ENCODE measurements around the gene PHF2. TPM values are rescaled to one million over a fixed set of nuclear protein-coding genes. Genes with fewer than 3 reads are reported as not detected.

Gene PHF2
- total RNA-seq (2021) (24.5 and 26.3 TPM in 2 replicates), Bru-seq, nascent RNA (percentile 65 among the genes with signal in this experiment), BruChase-seq, experiment 1, labeled RNA remaining after a 2-hour chase (percentile 69 among the genes with signal in this experiment), BruChase-seq, experiment 2, labeled RNA remaining after a 6-hour chase (percentile 74 among the genes with signal in this experiment)
- long read RNA-seq, partial matches to known transcripts, result 8 of 9 reads
- long read RNA-seq, other reads (novel, unspliced or antisense), result 1 of 9 reads

- ChIA-PET CTCF (no interaction called here), POLR2A (ENCODE audit: unreplicated experiment) (interaction anchor here (0.6 kb wide), 1 partner anchor 100 kb away, joined by 3 read pairs; no protein-coding TSS in a partner anchor)
- DNase-seq, result peak in 1 of 2 experiments; percentile 20
- H3K4me1 ChIP-seq (replicated peaks; ENCODE audit: insufficient read depth), result peaks cover 14% of the 10 kb centered on the region
- H3F3A ChIP-seq (ENCODE audit: insufficient read depth, low read depth), result no peaks in the 10 kb centered on the region; the same call in 1 of the 2 replicates
- peak within 1 kb of the TSS; percentile 94 for H3K4me2 ChIP-seq
- no peaks in the 10 kb centered on the region for H3K9me2 ChIP-seq (ENCODE audit: insufficient read depth)
- peaks cover 5% of the 10 kb centered on the region; the same call in 1 of the 2 replicates for H4K20me1 ChIP-seq (ENCODE audit: insufficient read depth)
- H3K4me3 ChIP-seq, result peak within 1 kb of the TSS; percentile 87
- H3K27ac ChIP-seq, result peak within 1 kb of the TSS; percentile 6; the same call in 1 of the 2 replicates
- H3K27me3 ChIP-seq (ENCODE audit: insufficient read depth, low read depth), result no peaks in the 10 kb centered on the region
- no TSS peak for BruUV-seq (replicated peaks)
- H2AFZ ChIP-seq, result peak within 1 kb of the TSS; percentile 95
- no peak for TF ChIP-seq EZH2 (IDR thresholded peaks at IDR 0.05; ENCODE audit: low read depth)
- no peak for TF ChIP-seq CTCF (conservative IDR thresholded peaks at IDR 0.05)
- H3K36me3 ChIP-seq (ENCODE audit: low read depth), result no peaks in the 10 kb centered on the region
- no peaks in the 10 kb centered on the region for H3K9me3 ChIP-seq (ENCODE audit: insufficient read depth, low read depth)
- intact Hi-C loops (cut with micrococcal nuclease; ENCODE audit: unreplicated experiment), result loop anchor here (5.0 kb wide), 3 partner anchors 106 to 1424 kb away; partner anchors contain the start of gene NINJ1
- H3K79me2 ChIP-seq (ENCODE audit: low read depth), result peaks cover 48% of the 10 kb centered on the region
These were observed at the start of gene PHF2 for GRCh38 chr9:93576258-93577077. TSS of gene PHF2 (plus strand) at chr9:93576584. CDS start at chr9:93576774, 190 bp downstream.

- no peaks in the 10 kb centered on the region for H3K27me3 ChIP-seq (ENCODE audit: insufficient read depth, low read depth)
- no peak overlapping the region for H3K4me3 ChIP-seq
- H3F3A ChIP-seq (ENCODE audit: insufficient read depth, low read depth), result no peaks in the 10 kb centered on the region; the same call in 1 of the 2 replicates
- H3K36me3 ChIP-seq (ENCODE audit: low read depth), result 0 out of 2 replicates have a peak, but pooled peaks cover 19% of the 10 kb centered on the region
- ChIA-PET CTCF (no interaction called here), POLR2A (ENCODE audit: unreplicated experiment) (interaction anchor here (0.5 kb wide), 1 partner anchor 11 kb away, joined by 3 read pairs; no protein-coding TSS in a partner anchor)
- no peaks in the 10 kb centered on the region for H3K9me3 ChIP-seq (ENCODE audit: insufficient read depth, low read depth)
- no TSS peak for BruUV-seq (replicated peaks)
- H3K79me2 ChIP-seq (ENCODE audit: low read depth), result no peaks in the 10 kb centered on the region
- TF ChIP-seq CTCF (conservative IDR thresholded peaks at IDR 0.05) (no peak), EZH2 (IDR thresholded peaks at IDR 0.05; ENCODE audit: low read depth) (no peak)
- H3K27ac ChIP-seq, result no peak overlapping the region
- no peak overlapping the region for H2AFZ ChIP-seq
- H3K4me2 ChIP-seq, result no peak overlapping the region
- no peak for DNase-seq
- no peaks in the 10 kb centered on the region for H3K9me2 ChIP-seq (ENCODE audit: insufficient read depth)
- H4K20me1 ChIP-seq (ENCODE audit: insufficient read depth), result peaks cover 9% of the 10 kb centered on the region; the same call in 1 of the 2 replicates
- H3K4me1 ChIP-seq (replicated peaks; ENCODE audit: insufficient read depth), result no peaks in the 10 kb centered on the region
- intact Hi-C loops (cut with micrococcal nuclease; ENCODE audit: unreplicated experiment), result no loop called here
These were observed 45.0 kb upstream of the PHF2 start for GRCh38 chr9:93531374-93531773.

- no peaks in the 10 kb centered on the region for H3K79me2 ChIP-seq (ENCODE audit: low read depth)
- no peaks in the 10 kb centered on the region; the same call in 1 of the 2 replicates for H3F3A ChIP-seq (ENCODE audit: insufficient read depth, low read depth)
- no peaks in the 10 kb centered on the region for H3K9me3 ChIP-seq (ENCODE audit: insufficient read depth, low read depth)
- H3K27ac ChIP-seq, result no peak overlapping the region
- no peaks in the 10 kb centered on the region for H3K9me2 ChIP-seq (ENCODE audit: insufficient read depth)
- no TSS peak for BruUV-seq (replicated peaks)
- H3K4me1 ChIP-seq (replicated peaks; ENCODE audit: insufficient read depth), result no peaks in the 10 kb centered on the region
- CTCF ChIA-PET, result no interaction called here
- no peak overlapping the region for H3K4me2 ChIP-seq
- H3K27me3 ChIP-seq (ENCODE audit: insufficient read depth, low read depth), result no peaks in the 10 kb centered on the region
- H4K20me1 ChIP-seq (ENCODE audit: insufficient read depth), result peaks cover 9% of the 10 kb centered on the region; the same call in 1 of the 2 replicates
- H2AFZ ChIP-seq, result no peak overlapping the region
- intact Hi-C loops (cut with micrococcal nuclease; ENCODE audit: unreplicated experiment), result no loop called here
- POLR2A ChIA-PET (ENCODE audit: unreplicated experiment), result no interaction called here
- H3K4me3 ChIP-seq, result no peak overlapping the region
- TF ChIP-seq CTCF (conservative IDR thresholded peaks at IDR 0.05), result no peak
- TF ChIP-seq EZH2 (IDR thresholded peaks at IDR 0.05; ENCODE audit: low read depth), result no peak
- H3K36me3 ChIP-seq (ENCODE audit: low read depth), result 0 out of 2 replicates have a peak, but pooled peaks cover 19% of the 10 kb centered on the region
- no peak for DNase-seq
These were observed 44.2 kb upstream of the PHF2 start for GRCh38 chr9:93532141-93532540.
